Mucosa of stomach (tissue), 1 donor: ENCODE data around the gene CELF4.
"Not testable (repeated sequence)": the region's sequence is repeated elsewhere in the genome, so short reads cannot be mapped to it uniquely, and the experiment has no call there.

ENCODE experiments used
- H3K27me3 ChIP-seq: one replicate; pipeline ENCODE4 v1.7.0; 2013; ENCODE audit warnings: mild to moderate bottlenecking, low read length; ENCODE audit not compliant: control insufficient read depth, insufficient read depth
- H3K36me3 ChIP-seq: one replicate; pipeline ENCODE4 v1.7.0; 2013; ENCODE audit warnings: low read length; ENCODE audit not compliant: control insufficient read depth, insufficient read depth
- H3K4me1 ChIP-seq: one replicate; pipeline ENCODE4 v1.7.0; 2013; ENCODE audit warnings: mild to moderate bottlenecking, low read length; ENCODE audit not compliant: control insufficient read depth, insufficient read depth
- H3K4me3 ChIP-seq: one replicate; pipeline ENCODE4 v1.7.0; 2013; ENCODE audit warnings: low read length
- H3K9ac ChIP-seq: one replicate; pipeline ENCODE4 v1.7.0; 2013; ENCODE audit warnings: mild to moderate bottlenecking, low read length, moderate library complexity
- H3K9me3 ChIP-seq: one replicate; pipeline ENCODE4 v1.7.0; 2013; ENCODE audit warnings: mild to moderate bottlenecking, low read length, moderate library complexity; ENCODE audit not compliant: control insufficient read depth
- donor health status: Pancreatic carcinoma.

The CELF4 gene

DNA sequence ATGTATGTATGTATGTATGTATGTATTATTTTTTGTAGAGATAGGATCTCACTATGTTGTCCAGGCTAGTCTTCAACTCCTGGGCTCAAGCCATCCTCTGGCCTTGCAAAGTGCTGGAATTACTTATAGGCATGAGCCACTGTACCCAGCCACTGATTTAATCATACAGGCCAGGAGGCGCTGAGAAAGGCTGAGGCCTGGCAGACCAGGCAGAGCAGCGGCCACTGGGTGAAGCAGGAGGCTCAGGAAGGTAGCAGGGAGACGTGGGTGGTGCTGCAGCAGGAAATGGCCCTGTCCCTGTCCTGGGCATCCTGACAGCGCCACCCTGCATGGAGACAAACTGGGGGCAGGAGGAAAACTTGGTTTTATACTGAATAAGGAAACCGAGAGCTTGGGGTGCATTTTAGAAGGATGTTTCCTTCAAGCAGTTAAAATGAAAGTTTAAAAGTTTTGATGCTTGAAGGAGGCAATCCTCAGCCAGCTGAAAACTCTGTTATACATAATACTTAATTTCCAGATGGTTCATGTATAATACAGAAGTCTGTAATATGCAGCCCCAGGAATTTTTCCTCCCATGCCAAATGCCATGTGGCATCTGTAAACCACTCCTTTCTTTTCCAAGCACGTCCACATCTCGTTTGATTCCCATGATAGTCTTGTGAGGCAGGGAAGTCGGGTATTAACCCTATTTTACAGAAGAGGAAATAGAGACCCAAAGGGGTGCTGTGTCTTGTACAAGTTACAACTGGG lies 182.4 kb downstream of the CELF4 start:
- no peaks in the 10 kb centered on the region for H3K27me3 ChIP-seq
- no peak overlapping the region for H3K9ac ChIP-seq
- no peaks in the 10 kb centered on the region for H3K36me3 ChIP-seq
- no peak overlapping the region for H3K4me3 ChIP-seq
- H3K9me3 ChIP-seq = no peaks in the 10 kb centered on the region
- no peaks in the 10 kb centered on the region for H3K4me1 ChIP-seq

GRCh38 chr18:37381554-37381953 lies 184.0 kb downstream of the CELF4 start:
- H3K9ac ChIP-seq = no peak overlapping the region
- H3K9me3 ChIP-seq = no peaks in the 10 kb centered on the region
- H3K27me3 ChIP-seq = no peaks in the 10 kb centered on the region
- no peak overlapping the region for H3K4me3 ChIP-seq
- no peaks in the 10 kb centered on the region for H3K4me1 ChIP-seq
- no peaks in the 10 kb centered on the region for H3K36me3 ChIP-seq

DNA sequence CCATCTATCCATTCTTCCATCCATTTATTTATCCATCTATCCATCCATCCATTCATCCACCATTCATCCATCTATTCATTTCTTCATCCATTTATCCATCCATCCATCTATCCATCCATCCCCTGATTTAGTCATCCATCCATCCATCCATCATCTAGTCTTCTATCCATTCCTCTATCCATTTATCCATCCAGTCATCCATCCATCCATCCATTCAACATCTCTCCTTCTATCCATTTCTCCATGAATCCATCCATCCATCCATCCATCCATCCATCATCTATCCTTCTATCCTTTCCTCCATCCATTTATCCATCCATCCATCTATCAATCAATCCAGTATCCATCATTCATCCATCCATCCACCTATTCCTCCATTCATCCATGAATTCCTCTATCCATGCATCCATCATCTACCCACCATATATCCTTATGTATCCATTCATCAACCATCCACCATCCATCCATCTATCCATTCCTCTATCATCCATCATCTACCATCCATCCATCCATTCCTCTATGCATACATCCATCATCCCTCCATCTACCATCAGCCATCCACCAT lies 185.0 kb downstream of the CELF4 start:
- Histone ChIP-seq H3K4me1 (no peaks in the 10 kb centered on the region), H3K36me3 (no peaks in the 10 kb centered on the region), H3K27me3 (no peaks in the 10 kb centered on the region), H3K4me3 (no peak overlapping the region), H3K9ac (no peak overlapping the region), H3K9me3 (no peaks in the 10 kb centered on the region)

DNA sequence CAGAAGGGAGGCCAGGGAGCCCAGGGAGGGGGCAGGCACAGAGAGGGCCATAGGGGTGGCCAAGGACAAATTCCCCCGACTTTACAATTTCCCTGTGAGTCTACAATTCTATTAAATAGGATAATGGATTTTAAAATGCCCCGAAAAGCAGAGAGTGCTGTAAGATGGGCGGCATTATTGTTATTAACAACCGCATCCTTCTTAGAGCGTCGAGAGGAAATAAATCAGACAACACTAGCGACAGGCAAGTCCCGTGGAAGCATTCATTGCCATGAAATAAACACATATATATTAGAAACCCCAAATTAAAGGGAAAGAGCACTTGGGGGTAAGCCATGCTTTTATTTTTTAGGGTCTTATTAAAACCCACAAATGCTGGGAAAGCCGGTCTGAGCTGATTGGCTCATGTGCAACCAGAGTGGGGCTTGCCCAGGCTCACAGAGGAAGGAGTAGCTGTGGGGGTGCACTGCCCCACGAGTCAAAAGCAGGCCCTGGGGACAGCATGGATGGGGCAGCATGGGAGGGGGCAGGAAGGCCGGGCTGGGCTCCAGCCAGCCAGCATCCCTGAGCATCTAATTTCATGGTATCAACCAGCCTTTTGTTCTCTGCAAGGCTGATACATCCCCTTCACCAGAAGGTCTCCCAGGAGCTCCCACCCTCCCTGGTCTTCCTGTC lies 187.1 kb downstream of the CELF4 start:
- no peaks in the 10 kb centered on the region for H3K27me3 ChIP-seq
- H3K4me1 ChIP-seq = no peaks in the 10 kb centered on the region
- H3K4me3 ChIP-seq = no peak overlapping the region
- no peaks in the 10 kb centered on the region for H3K9me3 ChIP-seq
- H3K36me3 ChIP-seq = no peaks in the 10 kb centered on the region
- H3K9ac ChIP-seq = no peak overlapping the region

DNA sequence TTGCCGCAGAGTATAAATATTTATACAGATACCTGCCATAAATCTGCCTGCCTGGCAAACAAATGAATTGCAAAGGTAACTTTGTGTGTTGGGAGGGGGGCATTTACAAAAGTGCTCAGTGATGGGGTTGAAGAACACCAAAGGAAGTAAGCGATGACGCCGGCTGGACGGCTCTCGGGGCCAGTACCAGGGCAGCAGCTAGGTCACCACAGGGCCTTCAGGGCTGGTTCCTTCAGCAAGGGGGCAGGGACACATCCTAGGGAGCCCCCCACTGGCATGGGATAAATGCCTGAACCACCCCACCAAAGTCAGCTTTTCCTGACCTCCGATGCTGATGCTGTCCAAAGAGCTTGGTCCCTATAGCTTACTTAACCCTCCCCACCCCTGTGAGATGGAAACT lies 190.4 kb downstream of the CELF4 start:
- H3K27me3 ChIP-seq = no peaks in the 10 kb centered on the region
- no peak overlapping the region for H3K9ac ChIP-seq
- H3K9me3 ChIP-seq = no peaks in the 10 kb centered on the region
- H3K36me3 ChIP-seq = no peaks in the 10 kb centered on the region
- H3K4me1 ChIP-seq = no peaks in the 10 kb centered on the region
- no peak overlapping the region for H3K4me3 ChIP-seq

DNA sequence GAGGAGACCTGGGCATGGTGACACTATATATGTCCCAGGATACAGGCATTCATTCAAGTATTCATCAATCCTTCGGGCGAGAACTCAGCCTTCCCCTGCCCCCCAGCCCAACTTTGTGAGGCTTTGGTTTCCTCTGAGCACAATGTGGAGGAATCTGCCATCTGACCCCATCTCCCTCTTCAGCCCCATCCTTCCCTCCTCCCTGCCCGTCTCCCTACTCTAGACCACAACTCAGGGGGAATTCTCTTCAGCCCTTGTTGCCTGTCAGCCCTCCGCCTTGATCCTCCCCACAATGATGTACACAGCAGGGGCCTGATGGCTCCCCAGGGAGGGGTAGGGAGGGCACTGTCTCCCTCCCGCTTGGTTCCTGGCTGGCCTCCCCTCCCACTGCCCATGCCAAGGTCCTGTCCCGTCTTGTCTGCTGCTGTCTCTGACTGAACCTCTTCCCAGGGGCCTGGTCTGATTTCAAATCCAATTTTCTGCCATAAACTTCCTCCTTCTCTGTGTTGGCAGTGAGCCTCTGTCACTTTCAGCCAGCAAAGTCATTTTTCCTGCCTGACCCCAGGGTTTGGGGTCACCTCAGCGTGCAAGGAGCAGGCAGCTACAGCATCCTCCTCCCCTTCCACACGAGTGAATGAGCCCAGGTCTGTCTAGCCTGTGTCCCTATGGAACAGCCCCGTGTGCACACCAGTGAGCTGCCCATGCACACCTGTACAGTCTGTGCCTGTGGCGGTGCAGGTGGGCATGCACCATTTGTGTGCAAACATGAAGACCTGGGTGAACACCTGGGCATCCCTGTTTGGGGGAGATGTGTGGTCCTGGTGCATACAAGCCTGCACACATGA lies 197.3 kb downstream of the CELF4 start:
- no peak overlapping the region for H3K9ac ChIP-seq
- no peaks in the 10 kb centered on the region for H3K27me3 ChIP-seq
- no peaks in the 10 kb centered on the region for H3K4me1 ChIP-seq
- H3K36me3 ChIP-seq = no peaks in the 10 kb centered on the region
- no peaks in the 10 kb centered on the region for H3K9me3 ChIP-seq
- H3K4me3 ChIP-seq = no peak overlapping the region

DNA sequence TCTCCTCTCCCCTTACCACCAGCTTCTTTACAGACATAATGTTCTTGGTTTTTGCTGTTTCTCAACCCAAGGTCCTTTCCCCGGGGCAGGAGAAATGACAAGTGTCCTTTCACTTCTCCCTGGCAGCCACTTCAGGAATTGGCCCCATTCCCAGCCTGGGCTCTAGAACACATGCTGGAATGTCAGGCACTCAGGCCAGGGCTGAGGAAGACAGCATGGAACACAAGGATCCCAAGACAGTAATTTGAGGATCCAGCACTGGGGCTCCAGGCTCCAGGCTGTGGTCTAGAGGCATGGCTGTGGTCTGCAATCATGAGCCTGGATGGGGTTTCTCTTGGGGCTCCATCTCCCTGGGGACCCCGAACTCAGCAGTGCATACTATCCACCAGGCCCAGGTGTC lies 201.4 kb downstream of the CELF4 start:
- Histone ChIP-seq H3K4me1 (peaks cover 3% of the 10 kb centered on the region), H3K4me3 (no peak overlapping the region), H3K9ac (no peak overlapping the region), H3K27me3 (peaks cover 17% of the 10 kb centered on the region), H3K9me3 (no peaks in the 10 kb centered on the region), H3K36me3 (no peaks in the 10 kb centered on the region)

DNA sequence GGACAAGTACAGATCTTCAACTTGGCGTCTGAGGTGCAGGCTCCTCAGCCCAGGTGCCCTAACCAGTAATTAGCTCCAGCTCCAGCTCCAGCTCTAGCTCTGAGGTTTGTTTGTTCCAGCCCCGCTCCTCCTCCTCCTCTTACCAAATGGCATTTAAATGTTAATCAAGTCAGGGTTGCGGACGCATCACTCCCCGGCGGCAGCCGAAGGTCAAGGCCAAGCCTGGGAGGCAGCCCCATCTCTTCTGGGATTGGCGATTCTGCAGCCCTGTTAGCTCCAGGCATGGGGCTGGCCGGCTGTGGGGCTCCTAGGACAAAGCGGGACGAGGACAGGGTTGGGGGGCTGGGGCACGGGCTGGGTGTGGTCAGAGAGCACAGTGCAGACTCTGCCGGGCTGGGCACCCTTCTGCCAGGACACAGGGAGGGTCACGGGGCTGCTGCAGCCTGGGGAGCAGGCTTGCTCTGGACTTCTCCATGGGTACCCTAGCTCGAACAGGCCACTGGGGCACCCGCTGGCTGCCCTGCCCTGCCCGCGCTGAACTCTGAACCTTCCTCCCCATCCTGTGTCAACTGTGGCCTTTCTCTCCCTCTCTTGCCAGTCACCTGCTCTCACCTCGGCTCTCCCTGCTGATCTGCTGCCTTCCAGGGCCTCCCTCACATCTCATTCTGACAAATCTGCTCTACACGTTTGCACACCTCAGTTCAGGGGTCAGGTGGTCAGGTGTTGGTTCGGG lies 203.3 kb downstream of the CELF4 start:
- Histone ChIP-seq H3K4me3 (no peak overlapping the region), H3K9me3 (no peaks in the 10 kb centered on the region), H3K36me3 (no peaks in the 10 kb centered on the region), H3K27me3 (peaks cover 17% of the 10 kb centered on the region), H3K9ac (no peak overlapping the region), H3K4me1 (peaks cover 3% of the 10 kb centered on the region)

DNA sequence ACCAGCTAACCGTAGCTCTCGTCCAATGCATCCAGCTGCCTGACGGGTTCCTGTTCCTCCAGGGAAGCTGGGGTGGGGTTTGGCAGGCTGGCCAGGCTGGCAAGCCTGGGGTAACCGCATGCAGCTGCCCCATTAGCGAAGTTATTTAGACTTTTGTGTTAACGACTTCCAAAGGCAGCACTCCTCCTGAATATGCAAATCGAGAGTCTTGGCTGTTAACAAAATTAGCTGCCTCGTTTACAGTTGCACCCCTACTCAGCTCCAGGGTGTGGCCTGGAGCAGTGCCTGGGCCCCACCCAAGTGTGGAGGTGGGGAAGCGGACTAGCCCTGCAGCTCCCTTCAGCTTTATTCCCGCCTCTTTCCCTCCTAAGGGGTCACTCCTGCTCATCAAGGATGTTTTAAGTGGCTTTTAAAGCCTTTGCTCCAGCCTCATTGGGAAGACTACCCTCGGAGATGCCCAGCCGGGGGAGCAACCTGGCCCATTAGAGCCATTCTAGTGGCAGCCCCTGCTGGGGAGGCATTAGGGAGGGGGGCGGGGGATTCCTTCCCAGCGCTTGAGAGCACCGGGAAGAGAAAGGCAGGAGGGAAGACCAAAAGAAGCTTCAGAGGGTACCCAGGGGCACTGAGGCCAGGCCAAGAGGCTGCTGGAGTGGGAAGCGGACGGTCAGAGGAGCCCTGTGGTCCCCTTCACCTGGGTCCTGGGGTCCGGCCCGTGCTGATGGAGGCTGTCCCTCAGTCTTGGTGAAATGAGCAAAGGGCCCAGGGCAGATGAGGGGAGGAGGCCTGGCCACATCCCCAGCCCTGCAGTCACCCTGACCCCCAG lies 204.1 kb downstream of the CELF4 start:
- H3K9me3 ChIP-seq = no peaks in the 10 kb centered on the region
- H3K9ac ChIP-seq = no peak overlapping the region
- H3K4me1 ChIP-seq = peaks cover 3% of the 10 kb centered on the region
- no peak overlapping the region for H3K4me3 ChIP-seq
- H3K27me3 ChIP-seq = peaks cover 17% of the 10 kb centered on the region
- no peaks in the 10 kb centered on the region for H3K36me3 ChIP-seq

- not testable (repeated sequence) for H3K36me3 ChIP-seq, H3K4me3 ChIP-seq, H3K9me3 ChIP-seq, H3K9ac ChIP-seq, H3K4me1 ChIP-seq
- H3K27me3 ChIP-seq = peaks cover 17% of the 10 kb centered on the region
Measured at GRCh38 chr18:37358061-37358460, 207.5 kb downstream of the CELF4 start.

GRCh38 chr18:37355772-37356171 lies 209.8 kb downstream of the CELF4 start:
- Histone ChIP-seq H3K4me3 (no peak overlapping the region), H3K27me3 (no peaks in the 10 kb centered on the region), H3K9me3 (no peaks in the 10 kb centered on the region), H3K4me1 (no peaks in the 10 kb centered on the region), H3K36me3 (no peaks in the 10 kb centered on the region), H3K9ac (no peak overlapping the region)
